Neural cell (in vitro differentiated cells): Measurements from ENCODE around the gene MYL4. TPM values are rescaled to one million over a fixed set of nuclear protein-coding genes. Genes with fewer than 3 reads are reported as not detected.
"Not testable (repeated sequence)": the region's sequence is repeated elsewhere in the genome, so short reads cannot be mapped to it uniquely, and the experiment has no call there.

Experiments used
- H2AFZ ChIP-seq: fragments of 200-600, 300-800 bp; sonication (generic), shearing (Covaris generic); 2 replicates; pipeline ENCODE4 v1.6.0; 2014; ENCODE audit warnings: low read depth, mild to moderate bottlenecking, antibody characterized with exemption, low read length, moderate library complexity
- H3F3A ChIP-seq: fragments of 200-600 bp; shearing (Covaris generic); 2 replicates; pipeline ENCODE4 v1.6.1; 2016; ENCODE audit warnings: mild to moderate bottlenecking, moderate library complexity, mixed read lengths, antibody characterized with exemption, low read length; ENCODE audit not compliant: insufficient read depth, poor library complexity, severe bottlenecking
- H3K27ac ChIP-seq: fragments of 200-600, 300-800 bp; sonication (generic), shearing (Covaris generic); 2 replicates; pipeline ENCODE4 v1.5.1; 2014; ENCODE audit warnings: mild to moderate bottlenecking, low read length, moderate library complexity
- H3K27me3 ChIP-seq: fragments of 300-800, 200-600 bp; sonication (generic), shearing (Covaris generic); 2 replicates; pipeline ENCODE4 v1.6.0; 2014; ENCODE audit warnings: mild to moderate bottlenecking, low read depth, low read length, moderate library complexity; ENCODE audit not compliant: insufficient read depth
- H3K36me3 ChIP-seq: fragments of 300-800, 200-600 bp; sonication (generic), shearing (Covaris generic); 2 replicates; pipeline ENCODE4 v1.5.1; 2014; ENCODE audit warnings: mild to moderate bottlenecking, antibody characterized with exemption, low read length, moderate library complexity; ENCODE audit not compliant: insufficient read depth
- H3K4me2 ChIP-seq: fragments of 300-800, 200-600 bp; sonication (generic), shearing (Covaris generic); 2 replicates; pipeline ENCODE4 v1.6.0; 2014; ENCODE audit warnings: mild to moderate bottlenecking, low read length
- H3K4me3 ChIP-seq: fragments of 300-800, 200-600 bp; sonication (generic), shearing (Covaris generic); 2 replicates; pipeline ENCODE4 v1.5.1; 2014; ENCODE audit warnings: mild to moderate bottlenecking, low read length, moderate library complexity
- H3K79me2 ChIP-seq: fragments of 200-600 bp; shearing (Covaris generic); replicated peaks from 2 replicates; pipeline ENCODE4 v1.6.0; 2014; ENCODE audit warnings: mild to moderate bottlenecking, low read length, moderate library complexity; ENCODE audit not compliant: insufficient read depth
- H3K9ac ChIP-seq: fragments of 300-800, 200-600 bp; sonication (generic), shearing (Covaris generic); 2 replicates; pipeline ENCODE4 v1.6.1; 2016; ENCODE audit warnings: mild to moderate bottlenecking, low read length, mixed read lengths
- H3K9me2 ChIP-seq: fragments of 200-600 bp; shearing (Covaris generic); 2 replicates; pipeline ENCODE4 v1.6.1; 2016; ENCODE audit warnings: mild to moderate bottlenecking, low read length, mixed read lengths; ENCODE audit not compliant: insufficient read depth
- H3K9me3 ChIP-seq: fragments of 200-600, 300-800 bp; sonication (generic), shearing (Covaris generic); 2 replicates; pipeline ENCODE4 v1.6.1; 2016; ENCODE audit warnings: mild to moderate bottlenecking, mixed run types, low read length, moderate library complexity, mixed read lengths
- H4K20me1 ChIP-seq: fragments of 200-600 bp; shearing (Covaris generic); 2 replicates; pipeline ENCODE4 v1.6.1; 2016; ENCODE audit warnings: mild to moderate bottlenecking, mixed run types; ENCODE audit not compliant: insufficient read depth
- EP300 ChIP-seq: fragments of 450-650 bp; conservative IDR thresholded peaks from 2 replicates; pipeline ENCODE4 v1.6.1; 2014; ENCODE audit warnings: antibody characterized with exemption, mild to moderate bottlenecking, moderate library complexity; ENCODE audit not compliant: poor library complexity, severe bottlenecking
- EZH2 ChIP-seq: fragments of 200-600, 300-800 bp; shearing (Covaris generic), sonication (generic); IDR thresholded peaks from 2 replicates; pipeline ENCODE4 v1.6.1; 2014; ENCODE audit warnings: antibody characterized with exemption, low read length, borderline replicate concordance, mild to moderate bottlenecking; ENCODE audit not compliant: insufficient read depth, poor library complexity, severe bottlenecking
- MXI1 ChIP-seq: fragments of 450-650 bp; conservative IDR thresholded peaks from 2 replicates; pipeline ENCODE4 v1.6.1; 2014; ENCODE audit warnings: antibody characterized with exemption, mild to moderate bottlenecking; ENCODE audit not compliant: poor library complexity, severe bottlenecking
- POLR2AphosphoS5 ChIP-seq: IDR thresholded peaks from 2 replicates; pipeline ENCODE4 v1.6.1; 2012
- RAD21 ChIP-seq: fragments of 450-650 bp; conservative IDR thresholded peaks from 2 replicates; pipeline ENCODE4 v1.6.1; 2014; ENCODE audit warnings: antibody characterized with exemption, mild to moderate bottlenecking, moderate library complexity
- SMC3 ChIP-seq: fragments of 450-650 bp; conservative IDR thresholded peaks from 2 replicates; pipeline ENCODE4 v1.6.1; 2014; ENCODE audit warnings: antibody characterized with exemption, mild to moderate bottlenecking, moderate library complexity; ENCODE audit not compliant: poor library complexity
- TAF1 ChIP-seq: IDR thresholded peaks from 2 replicates; pipeline ENCODE4 v1.6.1; 2012; ENCODE audit warnings: low read depth
- polyA plus RNA-seq: library from polyadenylated mRNA; depleted of rRNA; stranded (reverse); fragments of >200 nt; gene quantifications from 2 replicates; pipeline ENCODE4 v1.2.3, GENCODE V29; 2014
- TF ChIP-seq, protein P1 (sequence below): IDR thresholded peaks from 2 replicates; pipeline ENCODE4 v1.6.1; 2012; ENCODE audit warnings: borderline replicate concordance
- TF ChIP-seq, protein P2 (sequence below): fragments of 450-650 bp; IDR thresholded peaks from 2 replicates; pipeline ENCODE4 v1.5.1; 2014; ENCODE audit warnings: antibody characterized with exemption, mild to moderate bottlenecking, moderate library complexity; ENCODE audit not compliant: poor library complexity, severe bottlenecking

The MYL4 gene
- polyA plus RNA-seq, 1 donor from 2014 or later = not detected

DNA sequence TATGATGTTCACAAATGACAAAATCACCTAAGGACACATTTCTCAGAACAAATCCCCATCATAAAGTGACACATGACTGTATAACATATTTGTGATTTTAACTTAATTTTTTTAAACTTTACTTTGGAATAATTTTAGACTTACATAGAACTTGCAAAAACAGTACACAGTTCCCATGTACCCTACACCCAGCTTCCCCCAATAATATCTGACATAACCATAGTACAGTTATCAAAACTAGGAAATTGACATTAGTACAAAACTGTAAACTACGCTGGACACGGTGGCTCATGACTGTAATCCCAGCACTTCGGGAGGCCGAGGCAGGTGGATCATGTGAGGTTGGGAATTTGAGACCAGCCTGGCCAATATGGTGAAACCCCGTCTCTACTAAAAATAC, 44.9 kb upstream of the MYL4 start:
- Histone ChIP-seq H3K79me2 (no peaks in the 10 kb centered on the region), H3K4me2 (no peak overlapping the region), H3F3A (no peaks in the 10 kb centered on the region), H3K9ac (no peak overlapping the region), H3K9me2 (no peaks in the 10 kb centered on the region), H2AFZ (no peak overlapping the region), H3K27ac (no peak overlapping the region), H4K20me1 (no peaks in the 10 kb centered on the region), H3K36me3 (no peaks in the 10 kb centered on the region), H3K9me3 (no peaks in the 10 kb centered on the region), H3K27me3 (no peaks in the 10 kb centered on the region), H3K4me3 (no peak overlapping the region)
- TF ChIP-seq SMC3 (no peak), TAF1 (no peak), MXI1 (no peak), EZH2 (no peak), POLR2AphosphoS5 (no peak), EP300 (no peak), RAD21 (no peak)
- TF ChIP-seq, protein P1, sequence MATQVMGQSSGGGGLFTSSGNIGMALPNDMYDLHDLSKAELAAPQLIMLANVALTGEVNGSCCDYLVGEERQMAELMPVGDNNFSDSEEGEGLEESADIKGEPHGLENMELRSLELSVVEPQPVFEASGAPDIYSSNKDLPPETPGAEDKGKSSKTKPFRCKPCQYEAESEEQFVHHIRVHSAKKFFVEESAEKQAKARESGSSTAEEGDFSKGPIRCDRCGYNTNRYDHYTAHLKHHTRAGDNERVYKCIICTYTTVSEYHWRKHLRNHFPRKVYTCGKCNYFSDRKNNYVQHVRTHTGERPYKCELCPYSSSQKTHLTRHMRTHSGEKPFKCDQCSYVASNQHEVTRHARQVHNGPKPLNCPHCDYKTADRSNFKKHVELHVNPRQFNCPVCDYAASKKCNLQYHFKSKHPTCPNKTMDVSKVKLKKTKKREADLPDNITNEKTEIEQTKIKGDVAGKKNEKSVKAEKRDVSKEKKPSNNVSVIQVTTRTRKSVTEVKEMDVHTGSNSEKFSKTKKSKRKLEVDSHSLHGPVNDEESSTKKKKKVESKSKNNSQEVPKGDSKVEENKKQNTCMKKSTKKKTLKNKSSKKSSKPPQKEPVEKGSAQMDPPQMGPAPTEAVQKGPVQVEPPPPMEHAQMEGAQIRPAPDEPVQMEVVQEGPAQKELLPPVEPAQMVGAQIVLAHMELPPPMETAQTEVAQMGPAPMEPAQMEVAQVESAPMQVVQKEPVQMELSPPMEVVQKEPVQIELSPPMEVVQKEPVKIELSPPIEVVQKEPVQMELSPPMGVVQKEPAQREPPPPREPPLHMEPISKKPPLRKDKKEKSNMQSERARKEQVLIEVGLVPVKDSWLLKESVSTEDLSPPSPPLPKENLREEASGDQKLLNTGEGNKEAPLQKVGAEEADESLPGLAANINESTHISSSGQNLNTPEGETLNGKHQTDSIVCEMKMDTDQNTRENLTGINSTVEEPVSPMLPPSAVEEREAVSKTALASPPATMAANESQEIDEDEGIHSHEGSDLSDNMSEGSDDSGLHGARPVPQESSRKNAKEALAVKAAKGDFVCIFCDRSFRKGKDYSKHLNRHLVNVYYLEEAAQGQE = no peak
- TF ChIP-seq, protein P2, sequence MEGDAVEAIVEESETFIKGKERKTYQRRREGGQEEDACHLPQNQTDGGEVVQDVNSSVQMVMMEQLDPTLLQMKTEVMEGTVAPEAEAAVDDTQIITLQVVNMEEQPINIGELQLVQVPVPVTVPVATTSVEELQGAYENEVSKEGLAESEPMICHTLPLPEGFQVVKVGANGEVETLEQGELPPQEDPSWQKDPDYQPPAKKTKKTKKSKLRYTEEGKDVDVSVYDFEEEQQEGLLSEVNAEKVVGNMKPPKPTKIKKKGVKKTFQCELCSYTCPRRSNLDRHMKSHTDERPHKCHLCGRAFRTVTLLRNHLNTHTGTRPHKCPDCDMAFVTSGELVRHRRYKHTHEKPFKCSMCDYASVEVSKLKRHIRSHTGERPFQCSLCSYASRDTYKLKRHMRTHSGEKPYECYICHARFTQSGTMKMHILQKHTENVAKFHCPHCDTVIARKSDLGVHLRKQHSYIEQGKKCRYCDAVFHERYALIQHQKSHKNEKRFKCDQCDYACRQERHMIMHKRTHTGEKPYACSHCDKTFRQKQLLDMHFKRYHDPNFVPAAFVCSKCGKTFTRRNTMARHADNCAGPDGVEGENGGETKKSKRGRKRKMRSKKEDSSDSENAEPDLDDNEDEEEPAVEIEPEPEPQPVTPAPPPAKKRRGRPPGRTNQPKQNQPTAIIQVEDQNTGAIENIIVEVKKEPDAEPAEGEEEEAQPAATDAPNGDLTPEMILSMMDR = no peak

DNA sequence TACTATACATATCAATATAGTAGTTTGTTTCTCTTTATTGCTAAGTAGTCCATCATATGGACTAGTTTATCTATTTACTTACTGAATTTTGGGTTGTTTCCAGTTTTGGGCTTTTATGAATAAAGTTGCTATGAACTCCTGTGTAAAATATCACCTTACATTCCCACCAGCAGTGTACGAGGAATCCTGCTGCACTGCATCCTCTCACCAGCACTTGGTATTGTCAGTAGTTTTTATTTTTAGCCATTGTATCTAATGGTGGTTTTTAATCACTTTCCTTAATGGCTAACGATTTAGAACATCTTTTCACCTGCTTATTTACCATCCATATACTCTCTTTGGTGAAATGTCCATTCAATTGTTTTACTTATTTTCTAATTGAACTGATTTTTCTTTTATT, 44.0 kb upstream of the MYL4 start:
- H3F3A ChIP-seq = no peaks in the 10 kb centered on the region
- H3K9ac ChIP-seq = no peak overlapping the region
- H3K36me3 ChIP-seq = no peaks in the 10 kb centered on the region
- no peak overlapping the region for H3K4me2 ChIP-seq
- TF ChIP-seq POLR2AphosphoS5 (no peak), EZH2 (no peak), MXI1 (no peak), RAD21 (no peak), TAF1 (no peak), SMC3 (no peak), EP300 (no peak)
- TF ChIP-seq, protein P2 = no peak
- TF ChIP-seq, protein P1 = no peak
- no peaks in the 10 kb centered on the region for H3K27me3 ChIP-seq
- no peak overlapping the region for H3K27ac ChIP-seq
- H4K20me1 ChIP-seq = no peaks in the 10 kb centered on the region
- H3K9me3 ChIP-seq = no peaks in the 10 kb centered on the region
- no peaks in the 10 kb centered on the region for H3K79me2 ChIP-seq
- no peak overlapping the region for H2AFZ ChIP-seq
- H3K9me2 ChIP-seq = no peaks in the 10 kb centered on the region
- H3K4me3 ChIP-seq = no peak overlapping the region

DNA sequence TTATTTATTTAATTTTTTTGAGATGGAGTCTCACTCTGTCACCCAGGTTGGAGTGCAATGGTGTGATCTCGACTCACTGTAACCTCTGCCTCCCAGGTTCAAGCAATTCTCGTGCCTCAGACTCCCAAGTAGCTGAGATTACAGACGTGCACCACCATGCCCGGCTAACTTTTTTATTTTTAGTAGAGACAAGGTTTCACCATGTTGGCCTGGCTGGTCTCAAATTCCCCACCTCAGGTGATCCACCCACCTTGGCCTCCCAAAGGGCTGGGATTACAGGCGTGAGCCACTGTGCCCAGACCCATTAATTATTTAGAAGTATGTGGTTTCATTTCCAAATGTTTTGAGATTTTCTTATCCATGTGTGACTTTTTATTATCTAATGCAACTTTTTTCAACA, 42.3 kb upstream of the MYL4 start:
- not testable (repeated sequence) for H3K9ac ChIP-seq, H3K9me3 ChIP-seq, H3K27ac ChIP-seq, H2AFZ ChIP-seq, H3K27me3 ChIP-seq, H3K9me2 ChIP-seq, H3K4me2 ChIP-seq, H4K20me1 ChIP-seq, H3F3A ChIP-seq, H3K4me3 ChIP-seq, H3K36me3 ChIP-seq
- H3K79me2 ChIP-seq = peaks cover 11% of the 10 kb centered on the region
